DOHH2 (cell line): ENCODE data around the gene OXNAD1.

ENCODE experiments used
- H3F3A ChIP-seq: fragments of 200-600 bp; sonication (generic), shearing (Covaris generic); 2 replicates; pipeline ENCODE4 v1.6.0; 2016; ENCODE audit warnings: antibody characterized with exemption, mild to moderate bottlenecking; ENCODE audit not compliant: control insufficient read depth, insufficient read depth
- H3K27ac ChIP-seq: fragments of 200-600 bp; sonication (generic); 2 replicates; pipeline ENCODE4 v1.5.1; 2014; ENCODE audit warnings: low read depth, mild to moderate bottlenecking, low read length, moderate library complexity
- H3K27me3 ChIP-seq: fragments of 200-600 bp; sonication (generic); 2 replicates; pipeline ENCODE4 v1.6.1; 2014; ENCODE audit warnings: mild to moderate bottlenecking, low read length, mixed read lengths; ENCODE audit not compliant: control insufficient read depth
- H3K36me3 ChIP-seq: fragments of 200-600 bp; sonication (generic); 2 replicates; pipeline ENCODE4 v1.6.1; 2014; ENCODE audit warnings: mild to moderate bottlenecking, low read length, moderate library complexity, mixed read lengths; ENCODE audit not compliant: control insufficient read depth
- H3K4me1 ChIP-seq: fragments of 200-600 bp; sonication (generic); 2 replicates; pipeline ENCODE4 v1.6.1; 2014; ENCODE audit warnings: mild to moderate bottlenecking, low read length, mixed read lengths; ENCODE audit not compliant: control insufficient read depth
- H3K4me2 ChIP-seq: fragments of 200-600 bp; sonication (generic); 2 replicates; pipeline ENCODE4 v1.6.0; 2014; ENCODE audit warnings: mild to moderate bottlenecking, low read length, moderate library complexity
- H3K4me3 ChIP-seq: fragments of 200-600 bp; sonication (generic); 2 replicates; pipeline ENCODE4 v1.5.1; 2014; ENCODE audit warnings: mild to moderate bottlenecking, low read length, mixed read lengths
- H3K79me2 ChIP-seq: fragments of 200-600 bp; sonication (generic); 2 replicates; pipeline ENCODE4 v1.6.1; 2014; ENCODE audit warnings: mild to moderate bottlenecking, low read length, mixed read lengths; ENCODE audit not compliant: control insufficient read depth
- H3K9me2 ChIP-seq: fragments of 200-600 bp; sonication (generic); replicated peaks from 2 replicates; pipeline ENCODE4 v1.6.1; 2014; ENCODE audit warnings: mild to moderate bottlenecking, low read length, mixed read lengths; ENCODE audit not compliant: control insufficient read depth
- H3K9me3 ChIP-seq: fragments of 200-600 bp; sonication (generic); 2 replicates; pipeline ENCODE4 v1.6.1; 2014; ENCODE audit warnings: antibody characterized with exemption, low read length, mixed read lengths; ENCODE audit not compliant: control insufficient read depth, insufficient read depth
- H4K20me1 ChIP-seq: fragments of 200-600 bp; sonication (generic); 2 replicates; pipeline ENCODE4 v1.6.0; 2014; ENCODE audit warnings: low read depth, mild to moderate bottlenecking, antibody characterized with exemption, low read length, moderate library complexity; ENCODE audit not compliant: control insufficient read depth, insufficient read depth
- CTCF ChIP-seq: fragments of 200-600 bp; sonication (generic); IDR thresholded peaks from one replicate; pipeline ENCODE4 v1.5.1; 2014; ENCODE audit warnings: antibody characterized with exemption, mild to moderate bottlenecking, low read depth, low read length; ENCODE audit not compliant: poor library complexity, severe bottlenecking
- EZH2phosphoT487 ChIP-seq: fragments of 200-600 bp; sonication (generic); IDR thresholded peaks from 2 replicates; pipeline ENCODE4 v1.6.1; 2017; ENCODE audit warnings: borderline replicate concordance, mild to moderate bottlenecking, antibody characterized with exemption, low read length, moderate library complexity, mixed read lengths

The OXNAD1 gene

GRCh38 chr3:16329826-16330129 is 64.8 kb downstream of the OXNAD1 start:
- Histone ChIP-seq H3K4me3 (no peak overlapping the region), H3K4me1 (peaks cover 6% of the 10 kb centered on the region; the same call in 1 of the 2 replicates), H3K4me2 (no peak overlapping the region), H4K20me1 (no peaks in the 10 kb centered on the region), H3K27me3 (no peaks in the 10 kb centered on the region), H3K9me3 (no peaks in the 10 kb centered on the region), H3K36me3 (peaks cover 95% of the 10 kb centered on the region), H3F3A (peaks cover 9% of the 10 kb centered on the region), H3K27ac (no peak overlapping the region), H3K9me2 (no peaks in the 10 kb centered on the region), H3K79me2 (peaks cover 78% of the 10 kb centered on the region)
- TF ChIP-seq CTCF (no peak), EZH2phosphoT487 (no peak)

GRCh38 chr3:16330351-16330750 is 65.3 kb downstream of the OXNAD1 start:
- Histone ChIP-seq H3K27me3 (no peaks in the 10 kb centered on the region), H3K79me2 (peaks cover 82% of the 10 kb centered on the region), H3K4me2 (no peak overlapping the region), H3K36me3 (peaks cover 95% of the 10 kb centered on the region), H3K4me3 (no peak overlapping the region), H3K9me3 (no peaks in the 10 kb centered on the region), H4K20me1 (no peaks in the 10 kb centered on the region), H3K27ac (no peak overlapping the region), H3K9me2 (no peaks in the 10 kb centered on the region), H3F3A (peaks cover 9% of the 10 kb centered on the region), H3K4me1 (peaks cover 6% of the 10 kb centered on the region; the same call in 1 of the 2 replicates)
- no peak for TF ChIP-seq CTCF
- TF ChIP-seq EZH2phosphoT487 = no peak

GRCh38 chr3:16331319-16331883 is 66.4 kb downstream of the OXNAD1 start:
- Histone ChIP-seq H3F3A (peaks cover 9% of the 10 kb centered on the region), H3K4me3 (no peak overlapping the region), H3K4me2 (no peak overlapping the region), H3K36me3 (peaks cover 95% of the 10 kb centered on the region), H3K79me2 (peaks cover 84% of the 10 kb centered on the region), H3K27me3 (no peaks in the 10 kb centered on the region), H3K9me3 (no peaks in the 10 kb centered on the region), H3K27ac (no peak overlapping the region), H3K4me1 (peaks cover 3% of the 10 kb centered on the region; the same call in 1 of the 2 replicates), H4K20me1 (no peaks in the 10 kb centered on the region), H3K9me2 (no peaks in the 10 kb centered on the region)
- TF ChIP-seq CTCF = no peak
- TF ChIP-seq EZH2phosphoT487 = no peak
